K562 (cell line): Measurements from ENCODE around the gene LENEP. TPM values are rescaled to one million over a fixed set of nuclear protein-coding genes. Genes with fewer than 3 reads are reported as not detected.

Experiments used
- CHD1 ChIP-seq: fragments of 200-600 bp; sonication (generic); IDR thresholded peaks from one replicate; pipeline ENCODE4 v1.6.1; 2012; ENCODE audit warnings: mild to moderate bottlenecking, moderate library complexity, low read length, inconsistent platforms
- CTBP1 ChIP-seq: fragments of 450-650 bp; IDR thresholded peaks from 2 replicates; pipeline ENCODE4 v1.6.1; 2016; ENCODE audit warnings: borderline replicate concordance
- DLX4 ChIP-seq: fragments of 250-450 bp; sonication (Bioruptor Pico); IDR thresholded peaks from 2 replicates; pipeline ENCODE4 v1.6.1; 2021; ENCODE audit warnings: mild to moderate bottlenecking
- EWSR1 ChIP-seq: fragments of 450-650 bp; IDR thresholded peaks from 2 replicates; pipeline ENCODE4 v1.6.1; 2018; ENCODE audit warnings: borderline replicate concordance, mild to moderate bottlenecking, low read depth, moderate library complexity; ENCODE audit not compliant: partially characterized antibody
- EZH2 ChIP-seq: IDR thresholded peaks from 2 replicates; pipeline ENCODE4 v1.6.1; 2012; ENCODE audit warnings: low read depth, mild to moderate bottlenecking, inconsistent platforms, low read length, borderline replicate concordance
- GATA2 ChIP-seq: sonication (generic); formaldehyde crosslinking; IDR thresholded peaks from 2 replicates; pipeline ENCODE4 v1.4.0; 2020; ENCODE audit warnings: mild to moderate bottlenecking, missing genetic modification reagents
- HMG20A ChIP-seq: fragments of 450-650 bp; formaldehyde crosslinking; conservative IDR thresholded peaks from 2 replicates; pipeline ENCODE4 v1.4.0; 2020; ENCODE audit warnings: mild to moderate bottlenecking, mixed read lengths
- HNRNPL ChIP-seq: fragments of 200-400 bp; formaldehyde crosslinking; IDR thresholded peaks from 2 replicates; pipeline ENCODE4 v1.6.1; 2017; ENCODE audit warnings: low read depth, mild to moderate bottlenecking, low read length
- KDM2B ChIP-seq: fragments of 250-450 bp; sonication (Bioruptor Pico); IDR thresholded peaks from 2 replicates; pipeline ENCODE4 v1.8.0; 2021; ENCODE audit warnings: mild to moderate bottlenecking, moderate library complexity
- MAFF ChIP-seq: IDR thresholded peaks from 2 replicates; pipeline ENCODE4 v1.6.1; 2012; ENCODE audit warnings: low read length, improper control_type of control experiment
- NCOA2 ChIP-seq, 2 experiments: fragments of 450-650 bp; IDR thresholded peaks; 2 replicates each; pipeline ENCODE4 v1.6.1; 2018; ENCODE audit warnings: mild to moderate bottlenecking in 2 of 2, moderate library complexity in 1 of 2; ENCODE audit not compliant: partially characterized antibody in 2 of 2
- NKRF ChIP-seq: fragments of 450-650 bp; IDR thresholded peaks from 2 replicates; pipeline ENCODE4 v1.6.1; 2016; ENCODE audit warnings: borderline replicate concordance
- PHB ChIP-seq: fragments of 250-450 bp; sonication (Bioruptor Pico); IDR thresholded peaks from 2 replicates; pipeline ENCODE4 v1.5.0; 2021
- POLR3G ChIP-seq: IDR thresholded peaks from 2 replicates; pipeline ENCODE4 v1.6.1; 2011; ENCODE audit not compliant: insufficient read length, insufficient replicate concordance; ENCODE audit errors: extremely low read depth
- SAFB2 ChIP-seq: fragments of 200-400 bp; formaldehyde crosslinking; IDR thresholded peaks from 2 replicates; pipeline ENCODE4 v1.6.1; 2018; ENCODE audit warnings: borderline replicate concordance, low read length, low read depth, moderate library complexity; ENCODE audit not compliant: severe bottlenecking
- SMAD1 ChIP-seq: fragments of 150-350 bp; IDR thresholded peaks from 2 replicates; pipeline ENCODE4 v1.6.1; 2014; ENCODE audit warnings: low read length, low read depth; ENCODE audit not compliant: partially characterized antibody
- ZHX1 ChIP-seq: fragments of 150-350 bp; conservative IDR thresholded peaks from 2 replicates; pipeline ENCODE4 v1.6.1; 2014; ENCODE audit warnings: low read length
- ZNF3 ChIP-seq: fragments of 250-450 bp; sonication (Bioruptor Pico); IDR thresholded peaks from 2 replicates; pipeline ENCODE4 v1.5.0; 2021; ENCODE audit warnings: mild to moderate bottlenecking, moderate library complexity
- polyA plus RNA-seq, 8 experiments: library from polyadenylated mRNA; depleted of rRNA in 4 of 8; stranded (reverse) in 5 of 8; unstranded in 3 of 8; fragments of >200 nt; fragmentation: Nextera tagmentation in 2 of 8; fragmentation: Illumina TruSeq in 1 of 8; extraction: Ambion mirVana in 2 of 8; extraction: Trizol in 1 of 8; gene quantifications; 2 replicates each; pipeline versions ENCODE4 v1.2.1 to v1.2.3, GENCODE V29; 2011 to 2014; ENCODE audit warnings: inconsistent platforms in 1 of 8, missing spikeins in 1 of 8
- total RNA-seq, 7 experiments: library from RNA; depleted of rRNA in 6 of 7; stranded (reverse); fragments of >200 nt in 6 of 7; fragmentation: Illumina TruSeq in 2 of 7; extraction: Trizol in 2 of 7; gene quantifications; 2 replicates each; pipeline versions ENCODE4 v1.2.1 to v1.2.3, GENCODE V29; 2011 to 2021; ENCODE audit warnings: low replicate concordance in 1 of 7
- TF ChIP-seq, protein P1 (sequence below): fragments of 250-450 bp; sonication (Bioruptor Pico); IDR thresholded peaks from 2 replicates; pipeline ENCODE4 v1.8.0; 2022; ENCODE audit warnings: inconsistent platforms, mild to moderate bottlenecking, moderate library complexity, borderline replicate concordance
- TF ChIP-seq, protein P2 (sequence below): fragments of 450-650 bp; IDR thresholded peaks from 2 replicates; pipeline ENCODE4 v1.6.1; 2016; ENCODE audit warnings: antibody characterized with exemption

The LENEP gene
- total and polyA plus RNA-seq, 9 of the 15 experiments (the other 6 are each of a cell fraction or from before 2014, with no cell fraction given), result 0.23 to 0.87 (median 0.67) TPM; not detected in 5

- no peak for TF ChIP-seq NCOA2 (IDR thresholded peaks at IDR 0.05; ENCODE audit: partially characterized antibody in 2 of 2)
- no peak for TF ChIP-seq PHB
- no peak for TF ChIP-seq POLR3G
- no peak for TF ChIP-seq ZHX1
- no peak for TF ChIP-seq ZNF3 (CRISPR knock-in tag)
- peak; percentile 42 for TF ChIP-seq SMAD1
- TF ChIP-seq, protein P1, sequence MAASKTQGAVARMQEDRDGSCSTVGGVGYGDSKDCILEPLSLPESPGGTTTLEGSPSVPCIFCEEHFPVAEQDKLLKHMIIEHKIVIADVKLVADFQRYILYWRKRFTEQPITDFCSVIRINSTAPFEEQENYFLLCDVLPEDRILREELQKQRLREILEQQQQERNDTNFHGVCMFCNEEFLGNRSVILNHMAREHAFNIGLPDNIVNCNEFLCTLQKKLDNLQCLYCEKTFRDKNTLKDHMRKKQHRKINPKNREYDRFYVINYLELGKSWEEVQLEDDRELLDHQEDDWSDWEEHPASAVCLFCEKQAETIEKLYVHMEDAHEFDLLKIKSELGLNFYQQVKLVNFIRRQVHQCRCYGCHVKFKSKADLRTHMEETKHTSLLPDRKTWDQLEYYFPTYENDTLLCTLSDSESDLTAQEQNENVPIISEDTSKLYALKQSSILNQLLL, result no peak
- TF ChIP-seq CHD1, result peak; percentile 86
- no peak for TF ChIP-seq HMG20A (CRISPR knock-in tag)
- TF ChIP-seq CTBP1, result peak; percentile 25; the same call in 1 of the 2 replicates
- TF ChIP-seq, protein P2, sequence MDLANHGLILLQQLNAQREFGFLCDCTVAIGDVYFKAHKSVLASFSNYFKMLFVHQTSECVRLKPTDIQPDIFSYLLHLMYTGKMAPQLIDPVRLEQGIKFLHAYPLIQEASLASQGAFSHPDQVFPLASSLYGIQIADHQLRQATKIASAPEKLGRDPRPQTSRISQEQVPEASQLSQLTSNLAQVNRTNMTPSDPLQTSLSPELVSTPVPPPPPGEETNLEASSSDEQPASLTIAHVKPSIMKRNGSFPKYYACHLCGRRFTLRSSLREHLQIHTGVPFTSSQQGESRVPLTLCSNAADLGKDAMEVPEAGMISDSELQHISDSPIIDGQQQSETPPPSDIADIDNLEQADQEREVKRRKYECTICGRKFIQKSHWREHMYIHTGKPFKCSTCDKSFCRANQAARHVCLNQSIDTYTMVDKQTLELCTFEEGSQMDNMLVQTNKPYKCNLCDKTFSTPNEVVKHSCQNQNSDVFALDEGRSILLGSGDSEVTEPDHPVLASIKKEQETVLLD, result no peak; the same call in 1 of the 2 replicates
- no peak for TF ChIP-seq EZH2
- TF ChIP-seq DLX4 (CRISPR knock-in tag), result no peak
- TF ChIP-seq NKRF, result peak; percentile 99
- TF ChIP-seq MAFF, result no peak
- TF ChIP-seq SAFB2, result no peak
- no peak for TF ChIP-seq EWSR1
- no peak for TF ChIP-seq KDM2B (CRISPR knock-in tag)
- no peak for TF ChIP-seq GATA2 (CRISPR knock-in tag)
- TF ChIP-seq HNRNPL, result no peak
Observed at GRCh38 chr1:154974102-154974807, 19.1 kb upstream of the LENEP start, which contains the start of gene CKS1B (continued).
